ENCODE measurements around the gene PLCE1. TPM values are rescaled to one million over a fixed set of nuclear protein-coding genes. Genes with fewer than 3 reads are reported as not detected.

PLCE1 gene
- total and polyA plus RNA-seq, 10 of the 15 experiments (the other 5 are each of a cell fraction or from before 2014, with no cell fraction given): under 0.01 to 1.2 (median 0.03) TPM

GRCh38 chr10:93980486-93980885 lies 13.2 kb upstream of the PLCE1 start:
- Histone ChIP-seq H3K79me2 (ENCODE audit: control insufficient read depth, insufficient read depth, low read length) (no peaks in the 10 kb centered on the region), H3K4me3 (no peak overlapping the region), H3K9me3 (replicated peaks; ENCODE audit: control insufficient read depth, insufficient read depth, low read length) (no peaks in the 10 kb centered on the region), H3K27ac (ENCODE audit: control insufficient read depth, insufficient read depth) (no peak overlapping the region), H2AFZ (ENCODE audit: control insufficient read depth, low read depth, low read length) (no peak overlapping the region), H3K36me3 (ENCODE audit: control insufficient read depth in 2 of 2, insufficient read depth in 2 of 2, low read length in 1 of 2) (no peaks in the 10 kb centered on the region), H3K27me3 (replicated peaks in 1 of 2; ENCODE audit: control insufficient read depth in 2 of 2, insufficient read depth in 2 of 2, low read length in 1 of 2) (no peaks in the 10 kb centered on the region), H3K9ac (ENCODE audit: control insufficient read depth, insufficient read depth, low read length) (no peak overlapping the region), H4K20me1 (ENCODE audit: control insufficient read depth, insufficient read depth) (no peaks in the 10 kb centered on the region), H3K4me1 (ENCODE audit: control insufficient read depth, insufficient read depth, low read length) (no peaks in the 10 kb centered on the region), H3K4me2 (ENCODE audit: control insufficient read depth, insufficient read depth) (no peak overlapping the region)
- ChIA-PET POLR2A (no interaction called here), CTCF (no interaction called here), SMC1A (ENCODE audit: uncharacterized antibody, unreplicated experiment) (no interaction called here), RAD21 (ENCODE audit: unreplicated experiment) (no interaction called here)
- BruUV-seq (replicated peaks): no TSS peak
- DNase-seq (ENCODE audit: low read depth, low spot score): no peak
- ATAC-seq: no peak
- in situ Hi-C loops (cut with MboI) (no loop called here), intact Hi-C loops (cut with micrococcal nuclease; ENCODE audit: unreplicated experiment) (no loop called here)
- no peak for FAIRE-seq
- 52% methylated on average over 3 of the region's 3 CpGs for WGBS (ENCODE audit: insufficient coverage, insufficient replicate concordance, low lambda C conversion rate, missing lambda C conversion rate)
- TF ChIP-seq FOS (IDR thresholded peaks at IDR 0.05; ENCODE audit: borderline replicate concordance, extremely low read depth, insufficient read length) (no peak), EZH2 (IDR thresholded peaks at IDR 0.05; ENCODE audit: borderline replicate concordance, control insufficient read depth, low read depth, low read length) (no peak), BCLAF1 (IDR thresholded peaks at IDR 0.05) (no peak), NFYA (IDR thresholded peaks at IDR 0.05; ENCODE audit: borderline replicate concordance, low read depth, low read length) (no peak), MEF2B (IDR thresholded peaks at IDR 0.05; ENCODE audit: partially characterized antibody, poor library complexity, severe bottlenecking) (no peak), RAD21 (IDR thresholded peaks at IDR 0.05; ENCODE audit: insufficient read depth, low read depth, low read length) (no peak), SMARCA5 (IDR thresholded peaks at IDR 0.05) (no peak), JUND (IDR thresholded peaks at IDR 0.05; ENCODE audit: low read depth, low read length) (no peak), RAD51 (IDR thresholded peaks at IDR 0.05) (no peak), SIN3A (IDR thresholded peaks at IDR 0.05; ENCODE audit: low read depth, low read length) (no peak), MXI1 (IDR thresholded peaks at IDR 0.05; ENCODE audit: low read depth, low read length) (no peak), MEF2A (IDR thresholded peaks at IDR 0.05; ENCODE audit: insufficient read depth, low read depth, low read length) (no peak), SREBF2 (IDR thresholded peaks at IDR 0.05; ENCODE audit: low read length) (no peak)
- TF ChIP-seq, protein P1, sequence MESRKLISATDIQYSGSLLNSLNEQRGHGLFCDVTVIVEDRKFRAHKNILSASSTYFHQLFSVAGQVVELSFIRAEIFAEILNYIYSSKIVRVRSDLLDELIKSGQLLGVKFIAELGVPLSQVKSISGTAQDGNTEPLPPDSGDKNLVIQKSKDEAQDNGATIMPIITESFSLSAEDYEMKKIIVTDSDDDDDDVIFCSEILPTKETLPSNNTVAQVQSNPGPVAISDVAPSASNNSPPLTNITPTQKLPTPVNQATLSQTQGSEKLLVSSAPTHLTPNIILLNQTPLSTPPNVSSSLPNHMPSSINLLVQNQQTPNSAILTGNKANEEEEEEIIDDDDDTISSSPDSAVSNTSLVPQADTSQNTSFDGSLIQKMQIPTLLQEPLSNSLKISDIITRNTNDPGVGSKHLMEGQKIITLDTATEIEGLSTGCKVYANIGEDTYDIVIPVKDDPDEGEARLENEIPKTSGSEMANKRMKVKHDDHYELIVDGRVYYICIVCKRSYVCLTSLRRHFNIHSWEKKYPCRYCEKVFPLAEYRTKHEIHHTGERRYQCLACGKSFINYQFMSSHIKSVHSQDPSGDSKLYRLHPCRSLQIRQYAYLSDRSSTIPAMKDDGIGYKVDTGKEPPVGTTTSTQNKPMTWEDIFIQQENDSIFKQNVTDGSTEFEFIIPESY (IDR thresholded peaks at IDR 0.05): no peak
- TF ChIP-seq, protein P2, sequence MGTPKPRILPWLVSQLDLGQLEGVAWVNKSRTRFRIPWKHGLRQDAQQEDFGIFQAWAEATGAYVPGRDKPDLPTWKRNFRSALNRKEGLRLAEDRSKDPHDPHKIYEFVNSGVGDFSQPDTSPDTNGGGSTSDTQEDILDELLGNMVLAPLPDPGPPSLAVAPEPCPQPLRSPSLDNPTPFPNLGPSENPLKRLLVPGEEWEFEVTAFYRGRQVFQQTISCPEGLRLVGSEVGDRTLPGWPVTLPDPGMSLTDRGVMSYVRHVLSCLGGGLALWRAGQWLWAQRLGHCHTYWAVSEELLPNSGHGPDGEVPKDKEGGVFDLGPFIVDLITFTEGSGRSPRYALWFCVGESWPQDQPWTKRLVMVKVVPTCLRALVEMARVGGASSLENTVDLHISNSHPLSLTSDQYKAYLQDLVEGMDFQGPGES (IDR thresholded peaks at IDR 0.05): no peak
- TF ChIP-seq, protein P3, sequence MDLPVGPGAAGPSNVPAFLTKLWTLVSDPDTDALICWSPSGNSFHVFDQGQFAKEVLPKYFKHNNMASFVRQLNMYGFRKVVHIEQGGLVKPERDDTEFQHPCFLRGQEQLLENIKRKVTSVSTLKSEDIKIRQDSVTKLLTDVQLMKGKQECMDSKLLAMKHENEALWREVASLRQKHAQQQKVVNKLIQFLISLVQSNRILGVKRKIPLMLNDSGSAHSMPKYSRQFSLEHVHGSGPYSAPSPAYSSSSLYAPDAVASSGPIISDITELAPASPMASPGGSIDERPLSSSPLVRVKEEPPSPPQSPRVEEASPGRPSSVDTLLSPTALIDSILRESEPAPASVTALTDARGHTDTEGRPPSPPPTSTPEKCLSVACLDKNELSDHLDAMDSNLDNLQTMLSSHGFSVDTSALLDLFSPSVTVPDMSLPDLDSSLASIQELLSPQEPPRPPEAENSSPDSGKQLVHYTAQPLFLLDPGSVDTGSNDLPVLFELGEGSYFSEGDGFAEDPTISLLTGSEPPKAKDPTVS (IDR thresholded peaks at IDR 0.05; ENCODE audit: low read depth, low read length): no peak
- TF ChIP-seq, protein P4, sequence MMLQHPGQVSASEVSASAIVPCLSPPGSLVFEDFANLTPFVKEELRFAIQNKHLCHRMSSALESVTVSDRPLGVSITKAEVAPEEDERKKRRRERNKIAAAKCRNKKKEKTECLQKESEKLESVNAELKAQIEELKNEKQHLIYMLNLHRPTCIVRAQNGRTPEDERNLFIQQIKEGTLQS (IDR thresholded peaks at IDR 0.05; ENCODE audit: borderline replicate concordance, extremely low read depth, low read depth, low read length): no peak

Measured in GM12878 (cell line).